HG02678 (cell line): Measurements from ENCODE around the gene RDH14.

Source experiments
- ATAC-seq: cut with Tn5 transposase; IDR thresholded peaks from one replicate; pipeline ENCODE4 v1.9.1; 2021; ENCODE audit warnings: mild to moderate bottlenecking, moderate library complexity; ENCODE audit not compliant: unreplicated experiment

RDH14 gene

GRCh38 chr2:18525236-18525635, 35.2 kb downstream of the RDH14 start:
- no peak for ATAC-seq

DNA sequence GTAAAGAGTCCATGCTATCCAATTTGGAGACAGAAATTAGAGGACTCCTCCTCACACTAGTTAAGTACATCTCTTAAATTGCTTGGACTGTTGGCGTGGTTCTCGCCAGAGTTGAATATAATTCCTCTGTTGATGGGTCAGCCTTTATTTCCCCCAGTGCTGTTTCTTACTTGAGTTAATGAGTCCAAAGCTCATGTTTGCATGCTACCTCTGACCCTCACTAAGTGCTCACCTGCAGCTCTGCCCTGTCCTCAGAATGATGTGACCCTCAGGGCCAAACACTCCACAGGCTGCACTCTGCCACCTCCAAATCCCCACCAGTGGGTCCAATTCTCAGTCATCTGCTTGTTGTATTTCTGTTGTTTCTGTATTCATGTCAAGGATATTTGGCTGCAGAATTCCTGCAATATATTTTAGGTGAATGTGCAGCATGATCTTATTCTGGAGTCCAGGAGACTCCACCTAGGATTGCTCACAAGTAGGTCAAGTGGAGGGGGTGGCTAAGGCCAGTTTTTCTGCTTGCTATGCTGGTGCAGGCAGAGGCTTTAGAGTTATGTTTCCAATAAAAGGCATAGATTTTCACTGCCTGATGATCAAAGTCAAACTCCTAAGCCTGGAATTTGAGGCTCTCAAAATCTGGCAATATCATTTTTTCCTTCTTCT, 37.8 kb downstream of the RDH14 start:
- no peak for ATAC-seq

- ATAC-seq = peak; percentile 81
Measured at GRCh38 chr2:18520451-18521425, 39.7 kb downstream of the RDH14 start.

DNA sequence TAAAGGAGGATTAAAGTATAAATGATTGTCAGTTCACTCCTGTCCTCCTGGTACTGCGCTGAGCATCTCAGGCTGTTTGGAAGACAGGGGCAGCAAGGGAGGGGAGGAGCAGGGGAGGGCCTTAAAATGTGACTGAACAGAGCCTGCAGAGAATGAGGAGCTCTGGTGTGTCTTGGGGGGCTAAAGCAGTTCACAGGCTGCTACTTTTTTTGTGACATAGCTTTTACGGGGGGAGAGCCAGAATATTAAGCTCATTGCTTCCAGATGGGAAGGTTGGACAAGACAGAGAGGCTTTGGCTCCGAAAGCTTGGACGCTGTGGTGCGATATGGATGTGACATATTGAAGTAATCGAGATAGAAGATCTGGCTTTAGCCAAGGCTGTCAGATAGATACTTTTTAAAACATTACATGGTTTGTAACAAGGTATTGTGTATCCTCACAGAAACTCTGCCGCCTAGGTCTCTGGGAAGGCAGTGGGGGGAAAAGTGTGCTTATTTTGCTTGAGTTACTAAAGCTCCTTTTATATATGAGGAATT, 40.5 kb downstream of the RDH14 start:
- no peak for ATAC-seq

GRCh38 chr2:18518116-18519111, 42.0 kb downstream of the RDH14 start:
- no peak for ATAC-seq

- no peak for ATAC-seq
Measured at GRCh38 chr2:18517386-18517785, 43.1 kb downstream of the RDH14 start.

DNA sequence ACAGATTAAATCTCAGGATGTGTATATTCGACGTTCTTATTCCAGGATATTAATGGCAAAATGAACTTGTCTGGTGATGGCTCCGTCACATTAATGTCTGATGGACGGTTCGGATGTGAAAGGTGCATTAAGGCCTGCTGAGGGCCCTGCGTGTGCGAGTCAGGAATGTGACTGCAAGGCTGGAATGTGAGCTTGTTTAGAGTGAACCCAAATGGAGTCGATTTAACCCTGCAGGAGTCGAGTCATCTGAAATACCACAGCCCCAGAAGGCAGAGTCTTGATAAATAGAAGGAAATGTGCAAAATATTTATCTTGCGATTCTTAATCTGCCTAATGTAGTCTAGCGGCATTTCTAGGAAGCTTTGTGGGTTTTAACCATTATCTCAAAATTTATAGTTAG, 44.3 kb downstream of the RDH14 start:
- ATAC-seq = no peak

- no peak for ATAC-seq
Measured at GRCh38 chr2:18514526-18515461, 45.7 kb downstream of the RDH14 start.

DNA sequence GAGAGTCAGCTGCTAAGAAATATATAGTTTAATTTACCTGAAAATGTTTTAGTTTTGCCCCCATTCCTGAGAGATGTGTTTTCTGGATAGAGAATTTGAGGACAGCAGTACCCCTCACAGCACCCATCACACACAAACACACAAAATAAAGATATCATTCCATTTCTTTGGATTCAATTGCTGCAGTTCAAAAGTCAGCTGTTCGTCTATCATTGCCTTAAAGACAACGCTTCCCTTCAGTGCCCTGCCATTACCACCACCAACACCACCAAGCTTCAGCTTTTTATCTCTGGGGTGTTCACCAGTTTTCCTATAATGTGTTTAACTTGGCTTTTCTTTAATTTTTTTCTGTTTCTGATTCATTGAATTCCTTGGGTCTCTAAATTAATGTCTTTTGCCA, 49.7 kb downstream of the RDH14 start:
- ATAC-seq = no peak

- ATAC-seq = peak; percentile 74
Measured at GRCh38 chr2:18506883-18507509, 53.5 kb downstream of the RDH14 start.

DNA sequence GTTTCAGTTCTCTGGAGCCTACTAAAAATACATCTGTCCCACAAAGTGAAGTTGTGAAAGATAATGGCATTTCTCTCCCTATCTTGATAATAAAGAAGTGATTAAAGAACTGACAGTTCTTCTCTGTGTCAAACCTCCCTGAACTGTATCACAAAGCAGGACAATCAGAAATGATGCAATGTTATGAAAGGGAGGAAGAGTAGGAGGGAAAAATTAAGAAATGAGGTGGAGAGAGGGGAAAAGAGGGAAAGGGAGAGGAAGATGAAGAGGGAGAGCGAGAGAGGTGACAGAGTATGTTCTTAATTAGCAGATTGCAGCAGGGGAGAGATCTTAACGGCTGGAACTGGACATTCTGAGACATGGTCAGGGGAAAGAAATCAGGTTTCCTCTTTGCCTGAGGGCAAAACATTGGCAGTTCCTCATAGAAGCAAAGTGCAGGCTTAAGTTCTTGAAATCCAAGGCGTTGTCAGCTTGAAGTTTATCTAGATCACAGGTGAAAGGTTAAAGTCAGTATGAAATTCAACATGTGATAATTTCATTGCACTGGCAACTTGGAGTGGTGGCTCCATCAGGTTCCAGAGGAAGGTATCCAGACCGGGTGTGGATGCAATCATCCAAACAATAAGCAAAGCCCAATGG, 54.6 kb downstream of the RDH14 start:
- no peak for ATAC-seq
